IMR-90 (cell line): ENCODE measurements around the gene UPK3A. TPM values are rescaled to one million over a fixed set of nuclear protein-coding genes. Genes with fewer than 3 reads are reported as not detected.

ENCODE experiments used
- ATAC-seq: fragments of 200-7000 bp; cut with Tn5 transposase; 2 replicates; pipeline ENCODE4 v1.9.1; 2020; ENCODE audit warnings: low read depth, mild to moderate bottlenecking, moderate library complexity
- BruUV-seq: library from RNA; stranded (reverse); fragments of 400-500 nt; replicated peaks from 2 replicates; lab custom pipeline; 2021; lab: Mats Ljungman, UMichigan
- CTCF ChIA-PET: fragments of 300-600 bp; formaldehyde crosslinking; extraction: SDS; loops from one replicate; lab custom pipeline; 2021; ENCODE audit warnings: antibody characterized with exemption; lab: Yijun Ruan, JAX
- POLR2A ChIA-PET: fragments of 300-600 bp; sonication (Branson Sonifier 250); formaldehyde crosslinking; loops from one replicate; lab custom pipeline; 2022; ENCODE audit warnings: antibody characterized with exemption; ENCODE audit not compliant: unreplicated experiment; lab: Charles Lee
- DNase-seq: peaks from one replicate; pipeline ENCODE4 v3.0.0; 2013
- H2AFZ ChIP-seq: replicated peaks from 2 replicates; pipeline ENCODE3; 2013; ENCODE audit warnings: low read length, mild to moderate bottlenecking; ENCODE audit not compliant: poor library complexity
- H2AK5ac ChIP-seq: 2 replicates; pipeline ENCODE4 v1.6.1; 2013; ENCODE audit warnings: low read depth, low read length, inconsistent platforms
- H2AK9ac ChIP-seq: replicated peaks from 2 replicates; pipeline ENCODE3; 2013; ENCODE audit warnings: mild to moderate bottlenecking, low read depth, low read length, moderate library complexity; ENCODE audit not compliant: poor library complexity
- H2BK120ac ChIP-seq: 2 replicates; pipeline ENCODE4 v1.6.1; 2013; ENCODE audit warnings: low read depth, low read length, inconsistent platforms
- H2BK15ac ChIP-seq: 3 replicates; pipeline ENCODE4 v1.6.1; 2013; ENCODE audit warnings: low read depth, low read length, inconsistent platforms
- H2BK20ac ChIP-seq: 2 replicates; pipeline ENCODE4 v1.6.1; 2013; ENCODE audit warnings: low read depth, mild to moderate bottlenecking, inconsistent platforms, low read length, moderate library complexity
- H2BK5ac ChIP-seq: 2 replicates; pipeline ENCODE4 v1.6.1; 2013; ENCODE audit warnings: mild to moderate bottlenecking, low read depth, low read length, inconsistent platforms; ENCODE audit not compliant: poor library complexity, severe bottlenecking
- H3K14ac ChIP-seq: replicated peaks from 2 replicates; pipeline ENCODE4 v1.6.1; 2013; ENCODE audit warnings: low read depth, low read length, inconsistent platforms
- H3K18ac ChIP-seq: 2 replicates; pipeline ENCODE4 v1.6.1; 2013; ENCODE audit warnings: low read depth, low read length, control low read depth
- H3K23ac ChIP-seq: 2 replicates; pipeline ENCODE4 v1.6.1; 2013; ENCODE audit warnings: low read depth, low read length, inconsistent platforms
- H3K27ac ChIP-seq: 2 replicates; pipeline ENCODE4 v1.5.1; 2013; ENCODE audit warnings: mild to moderate bottlenecking, control low read depth, low read length; ENCODE audit not compliant: insufficient read depth
- H3K27me3 ChIP-seq: 2 replicates; pipeline ENCODE4 v1.6.1; 2013; ENCODE audit warnings: low read length; ENCODE audit not compliant: control insufficient read depth, insufficient read depth
- H3K36me3 ChIP-seq: 2 replicates; pipeline ENCODE4 v1.6.1; 2013; ENCODE audit warnings: low read length, mixed read lengths; ENCODE audit not compliant: control insufficient read depth, insufficient read depth
- H3K4ac ChIP-seq: 2 replicates; pipeline ENCODE4 v1.6.1; 2013; ENCODE audit warnings: low read depth, low read length, inconsistent platforms
- H3K4me1 ChIP-seq: 2 replicates; pipeline ENCODE4 v1.6.1; 2013; ENCODE audit warnings: low read length, mixed read lengths; ENCODE audit not compliant: control insufficient read depth, insufficient read depth
- H3K4me2 ChIP-seq: 2 replicates; pipeline ENCODE4 v1.6.1; 2013; ENCODE audit warnings: low read depth, mild to moderate bottlenecking, control low read depth, low read length, moderate library complexity
- H3K4me3 ChIP-seq: 2 replicates; pipeline ENCODE4 v1.5.1; 2013; ENCODE audit warnings: low read depth, mild to moderate bottlenecking, control low read depth, low read length, moderate library complexity; ENCODE audit not compliant: insufficient read depth
- H3K56ac ChIP-seq: 2 replicates; pipeline ENCODE4 v1.6.1; 2013; ENCODE audit warnings: low read length, inconsistent platforms; ENCODE audit not compliant: insufficient read depth; ENCODE audit errors: extremely low read depth
- H3K79me1 ChIP-seq, 2 experiments: 2 replicates each; pipeline ENCODE4 v1.6.1; 2013; ENCODE audit warnings: low read length in 2 of 2, inconsistent platforms in 1 of 2, low read depth in 1 of 2
- H3K9ac ChIP-seq: 2 replicates; pipeline ENCODE4 v1.6.1; 2013; ENCODE audit warnings: low read depth, low read length, control low read depth
- H3K9me1 ChIP-seq: 2 replicates; pipeline ENCODE4 v1.6.1; 2013; ENCODE audit warnings: low read length, inconsistent platforms; ENCODE audit not compliant: insufficient read depth
- H3K9me3 ChIP-seq: 2 replicates; pipeline ENCODE4 v1.6.1; 2013; ENCODE audit warnings: low read length; ENCODE audit not compliant: control insufficient read depth, insufficient read depth
- H4K20me1 ChIP-seq: 2 replicates; pipeline ENCODE4 v1.6.1; 2013; ENCODE audit warnings: low read length, inconsistent platforms; ENCODE audit not compliant: insufficient read depth
- H4K5ac ChIP-seq: 2 replicates; pipeline ENCODE4 v1.6.1; 2013; ENCODE audit warnings: mild to moderate bottlenecking, low read depth, low read length, control low read depth
- H4K8ac ChIP-seq, 2 experiments: 2 replicates each; pipeline ENCODE4 v1.6.1; 2013; ENCODE audit warnings: low read depth in 2 of 2, low read length in 2 of 2, control low read depth in 1 of 2, inconsistent platforms in 1 of 2
- H4K91ac ChIP-seq: 2 replicates; pipeline ENCODE4 v1.6.1; 2013; ENCODE audit warnings: low read depth, low read length, inconsistent platforms; ENCODE audit not compliant: insufficient read depth
- BHLHE40 ChIP-seq: fragments of 150-350 bp; IDR thresholded peaks from 2 replicates; pipeline ENCODE4 v1.6.1; 2016; ENCODE audit warnings: mild to moderate bottlenecking, low read depth, low read length
- CEBPB ChIP-seq: IDR thresholded peaks from 2 replicates; pipeline ENCODE4 v1.6.1; 2012; ENCODE audit warnings: low read depth, low read length, improper control_type of control experiment
- CHD1 ChIP-seq: IDR thresholded peaks from 2 replicates; pipeline ENCODE4 v1.6.1; 2012; ENCODE audit warnings: low read depth, low read length, improper control_type of control experiment
- ELK1 ChIP-seq: fragments of 150-350 bp; IDR thresholded peaks from 2 replicates; pipeline ENCODE4 v1.6.1; 2016; ENCODE audit warnings: low read depth, mild to moderate bottlenecking, low read length, moderate library complexity, borderline replicate concordance
- FOS ChIP-seq: fragments of 150-350 bp; IDR thresholded peaks from 2 replicates; pipeline ENCODE4 v1.6.1; 2016; ENCODE audit warnings: low read depth, low read length
- MAFK ChIP-seq: IDR thresholded peaks from 2 replicates; pipeline ENCODE4 v1.6.1; 2012; ENCODE audit warnings: low read depth, low read length, improper control_type of control experiment
- MAZ ChIP-seq: IDR thresholded peaks from 2 replicates; pipeline ENCODE4 v1.6.1; 2012; ENCODE audit warnings: low read depth, mild to moderate bottlenecking, low read length, improper control_type of control experiment, moderate library complexity, borderline replicate concordance
- MXI1 ChIP-seq: IDR thresholded peaks from 2 replicates; pipeline ENCODE4 v1.6.1; 2012; ENCODE audit warnings: low read depth, mild to moderate bottlenecking, low read length, moderate library complexity, borderline replicate concordance
- NFE2L2 ChIP-seq: fragments of 150-350 bp; IDR thresholded peaks from 2 replicates; pipeline ENCODE4 v1.6.1; 2016; ENCODE audit warnings: low read depth, mild to moderate bottlenecking, low read length
- POLR2A ChIP-seq: IDR thresholded peaks from 2 replicates; pipeline ENCODE4 v1.6.1; 2012; ENCODE audit warnings: mild to moderate bottlenecking, low read depth, low read length
- RAD21 ChIP-seq: IDR thresholded peaks from 2 replicates; pipeline ENCODE4 v1.6.1; 2012; ENCODE audit warnings: low read length, improper control_type of control experiment
- RCOR1 ChIP-seq: IDR thresholded peaks from 2 replicates; pipeline ENCODE4 v1.6.1; 2012; ENCODE audit warnings: mild to moderate bottlenecking, low read length, improper control_type of control experiment; ENCODE audit not compliant: insufficient replicate concordance
- SMC3 ChIP-seq: fragments of 150-350 bp; IDR thresholded peaks from 2 replicates; pipeline ENCODE4 v1.6.1; 2016; ENCODE audit warnings: low read depth, mild to moderate bottlenecking, antibody characterized with exemption, low read length, moderate library complexity
- WGBS, 2 experiments: methylation state at CpG; one replicate each; pipeline versions ENCODE4 v1.1.5 to v1.1.7; 2013; ENCODE audit warnings: missing lambda C conversion rate in 2 of 2; ENCODE audit not compliant: insufficient read length in 1 of 2; ENCODE audit errors: extremely low coverage in 2 of 2; 5-methylcytosine and 5-hydroxymethylcytosine counted together
- dilution Hi-C: fragments of 300-500 bp; cut with HindIII; formaldehyde crosslinking; loops from one replicate; pipeline ENCODE4 v1.14.3; 2018; ENCODE audit warnings: low sequenced_read_pairs; ENCODE audit not compliant: unreplicated experiment
- in situ Hi-C: fragments of 300-500 bp; cut with MboI; formaldehyde crosslinking; loops from 3 replicates; pipeline ENCODE4 v1.14.3; 2019; ENCODE audit warnings: low sequenced_read_pairs, inconsistent platforms, mixed read lengths
- intact Hi-C: fragments of 100-400 bp; cut with micrococcal nuclease; formaldehyde crosslinking; loops from 2 replicates; pipeline ENCODE4 v1.10.0; 2022
- polyA plus RNA-seq, 3 experiments: library from polyadenylated mRNA; depleted of rRNA; stranded (reverse); fragments of >200 nt; gene quantifications; 2 replicates each; pipeline ENCODE4 v1.2.3, GENCODE V29; 2012; ENCODE audit warnings: low replicate concordance in 1 of 3
- total RNA-seq: library from RNA; depleted of rRNA; stranded (reverse); fragments of >200 nt; gene quantifications from 2 replicates; pipeline ENCODE4 v1.2.3, GENCODE V29; 2012
- TF ChIP-seq, protein P1 (sequence below): conservative IDR thresholded peaks from 2 replicates; pipeline ENCODE4 v1.5.1; 2012; ENCODE audit warnings: mild to moderate bottlenecking, low read depth, low read length, improper control_type of control experiment
- TF ChIP-seq, protein P2 (sequence below): fragments of 150-350 bp; IDR thresholded peaks from 2 replicates; pipeline ENCODE4 v1.6.1; 2017; ENCODE audit warnings: mild to moderate bottlenecking, antibody characterized with exemption, low read length, low read depth

UPK3A gene
- total and polyA plus RNA-seq, 2 of the 4 experiments (the other 2 are of a cell fraction): not detected

DNA sequence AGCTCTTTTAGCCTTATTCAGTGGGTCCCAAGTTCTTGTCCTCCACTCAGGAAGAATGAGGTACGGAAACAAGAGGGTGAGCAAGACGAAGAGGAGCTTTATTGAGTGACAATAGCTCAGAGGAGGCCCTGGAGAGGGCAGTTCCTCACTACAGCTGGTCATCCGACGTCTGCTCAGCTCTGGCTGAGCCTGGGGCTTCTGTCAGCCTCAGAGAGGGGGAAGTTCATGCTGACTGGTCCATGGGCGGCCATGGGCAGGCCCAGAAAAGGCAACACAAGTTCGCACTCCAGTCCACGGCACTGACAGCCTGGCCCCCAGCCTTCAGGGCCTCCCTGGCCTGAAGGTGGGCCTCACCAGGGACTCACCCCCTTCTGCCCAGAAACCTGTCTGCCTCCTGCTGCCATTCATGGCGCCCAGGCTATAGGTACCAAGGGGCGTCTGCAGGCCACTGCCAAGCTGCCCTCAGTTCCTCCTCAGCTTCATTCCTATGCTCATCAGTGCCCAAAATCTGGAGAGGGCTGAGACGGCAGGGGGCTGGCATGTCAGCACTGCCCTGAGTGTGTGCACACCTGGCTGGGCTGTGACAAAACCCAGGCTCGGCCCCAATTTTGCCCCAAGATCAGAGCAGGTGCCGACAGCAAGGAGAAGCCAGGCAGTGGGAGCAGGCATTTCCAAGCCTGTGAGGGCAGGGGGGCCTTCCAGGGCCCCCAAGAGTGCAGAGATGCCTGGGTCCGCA, 22.4 kb upstream of the UPK3A start:
- no peaks in the 10 kb centered on the region for H3K36me3 ChIP-seq
- no peak overlapping the region for H3K4me2 ChIP-seq
- H3K27me3 ChIP-seq: no peaks in the 10 kb centered on the region
- no peak overlapping the region for H4K8ac ChIP-seq
- peaks cover 2% of the 10 kb centered on the region; the same call in 1 of the 2 replicates for H3K4me1 ChIP-seq
- BruUV-seq: no TSS peak
- H3K9me1 ChIP-seq: no peaks in the 10 kb centered on the region
- H3K14ac ChIP-seq: no peak overlapping the region
- H2AK9ac ChIP-seq: no peak overlapping the region
- DNase-seq: no peak
- no peak overlapping the region for H2AFZ ChIP-seq
- ATAC-seq: no peak
- no peak overlapping the region for H3K9ac ChIP-seq
- peaks cover 3% of the 10 kb centered on the region; the same call in 1 of the 2 replicates for H3K9me3 ChIP-seq
- no peaks in the 10 kb centered on the region for H4K20me1 ChIP-seq
- H2BK5ac ChIP-seq: no peak overlapping the region
- 66% methylated on average over 8 of the region's 13 CpGs; no CpG with 5 or more reads in 1 of the 2 experiments for WGBS, 2 experiments
- no peak overlapping the region for H3K4ac ChIP-seq
- no peak overlapping the region for H3K18ac ChIP-seq
- H4K91ac ChIP-seq: no peak overlapping the region
- H3K4me3 ChIP-seq: no peak overlapping the region
- intact Hi-C loops: loop anchor here (5.0 kb wide), 2 partner anchors 90 to 285 kb away; no protein-coding TSS in a partner anchor
- H3K79me1 ChIP-seq: no peaks in the 10 kb centered on the region
- ChIA-PET CTCF (interaction anchor here (1.0 to 1.1 kb wide), 2 partner anchors 16 to 161 kb away, joined by 3 read pairs; no protein-coding TSS in a partner anchor), POLR2A (no interaction called here)
- no peak overlapping the region for H2BK20ac ChIP-seq
- dilution Hi-C loops: no loop called here
- H3K23ac ChIP-seq: no peak overlapping the region
- H2BK15ac ChIP-seq: no peak overlapping the region
- no peak overlapping the region for H2AK5ac ChIP-seq
- H4K5ac ChIP-seq: no peak overlapping the region
- H2BK120ac ChIP-seq: no peak overlapping the region
- H3K56ac ChIP-seq: no peak overlapping the region
- in situ Hi-C loops: loop anchor here (5.0 kb wide), 1 partner anchor 160 kb away; no protein-coding TSS in a partner anchor
- no peak overlapping the region for H3K27ac ChIP-seq
- TF ChIP-seq SMC3: no peak
- TF ChIP-seq NFE2L2: no peak
- TF ChIP-seq RCOR1: no peak
- no peak for TF ChIP-seq ELK1
- no peak for TF ChIP-seq MAZ
- no peak for TF ChIP-seq RAD21
- TF ChIP-seq POLR2A: no peak
- no peak for TF ChIP-seq MXI1
- TF ChIP-seq BHLHE40: no peak
- no peak for TF ChIP-seq MAFK
- no peak for TF ChIP-seq CHD1
- TF ChIP-seq, protein P1, sequence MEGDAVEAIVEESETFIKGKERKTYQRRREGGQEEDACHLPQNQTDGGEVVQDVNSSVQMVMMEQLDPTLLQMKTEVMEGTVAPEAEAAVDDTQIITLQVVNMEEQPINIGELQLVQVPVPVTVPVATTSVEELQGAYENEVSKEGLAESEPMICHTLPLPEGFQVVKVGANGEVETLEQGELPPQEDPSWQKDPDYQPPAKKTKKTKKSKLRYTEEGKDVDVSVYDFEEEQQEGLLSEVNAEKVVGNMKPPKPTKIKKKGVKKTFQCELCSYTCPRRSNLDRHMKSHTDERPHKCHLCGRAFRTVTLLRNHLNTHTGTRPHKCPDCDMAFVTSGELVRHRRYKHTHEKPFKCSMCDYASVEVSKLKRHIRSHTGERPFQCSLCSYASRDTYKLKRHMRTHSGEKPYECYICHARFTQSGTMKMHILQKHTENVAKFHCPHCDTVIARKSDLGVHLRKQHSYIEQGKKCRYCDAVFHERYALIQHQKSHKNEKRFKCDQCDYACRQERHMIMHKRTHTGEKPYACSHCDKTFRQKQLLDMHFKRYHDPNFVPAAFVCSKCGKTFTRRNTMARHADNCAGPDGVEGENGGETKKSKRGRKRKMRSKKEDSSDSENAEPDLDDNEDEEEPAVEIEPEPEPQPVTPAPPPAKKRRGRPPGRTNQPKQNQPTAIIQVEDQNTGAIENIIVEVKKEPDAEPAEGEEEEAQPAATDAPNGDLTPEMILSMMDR: no peak
- TF ChIP-seq, protein P2, sequence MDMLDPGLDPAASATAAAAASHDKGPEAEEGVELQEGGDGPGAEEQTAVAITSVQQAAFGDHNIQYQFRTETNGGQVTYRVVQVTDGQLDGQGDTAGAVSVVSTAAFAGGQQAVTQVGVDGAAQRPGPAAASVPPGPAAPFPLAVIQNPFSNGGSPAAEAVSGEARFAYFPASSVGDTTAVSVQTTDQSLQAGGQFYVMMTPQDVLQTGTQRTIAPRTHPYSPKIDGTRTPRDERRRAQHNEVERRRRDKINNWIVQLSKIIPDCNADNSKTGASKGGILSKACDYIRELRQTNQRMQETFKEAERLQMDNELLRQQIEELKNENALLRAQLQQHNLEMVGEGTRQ: no peak
- no peak for TF ChIP-seq CEBPB
- TF ChIP-seq FOS: no peak
